GM18870 (cell line): ENCODE results near the gene CDHR5.

ENCODE experiments used
- ATAC-seq: cut with Tn5 transposase; IDR thresholded peaks from one replicate; pipeline ENCODE4 v1.9.1; 2021; ENCODE audit warnings: moderate library complexity; ENCODE audit not compliant: unreplicated experiment

The CDHR5 gene

DNA sequence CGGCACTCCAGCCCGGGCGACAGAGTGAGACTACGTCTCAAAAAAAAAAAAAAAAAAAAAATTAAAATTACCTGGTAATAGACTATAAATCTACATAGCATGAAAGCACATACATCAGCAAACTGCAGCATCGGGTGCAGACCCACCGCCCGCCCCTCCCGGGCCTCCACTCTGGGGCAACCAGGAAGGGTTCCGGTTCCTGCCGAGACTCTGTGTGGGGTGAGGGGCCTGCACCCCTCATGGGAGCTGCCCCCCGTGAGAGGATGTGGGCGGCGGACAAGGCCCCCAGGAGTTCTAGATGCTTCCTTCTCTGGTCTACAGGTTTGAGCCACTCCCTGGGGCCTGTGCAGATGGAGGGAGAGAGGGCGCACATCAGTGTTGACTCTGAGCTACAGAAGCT, 21.5 kb upstream of the CDHR5 start:
- ATAC-seq: no peak

DNA sequence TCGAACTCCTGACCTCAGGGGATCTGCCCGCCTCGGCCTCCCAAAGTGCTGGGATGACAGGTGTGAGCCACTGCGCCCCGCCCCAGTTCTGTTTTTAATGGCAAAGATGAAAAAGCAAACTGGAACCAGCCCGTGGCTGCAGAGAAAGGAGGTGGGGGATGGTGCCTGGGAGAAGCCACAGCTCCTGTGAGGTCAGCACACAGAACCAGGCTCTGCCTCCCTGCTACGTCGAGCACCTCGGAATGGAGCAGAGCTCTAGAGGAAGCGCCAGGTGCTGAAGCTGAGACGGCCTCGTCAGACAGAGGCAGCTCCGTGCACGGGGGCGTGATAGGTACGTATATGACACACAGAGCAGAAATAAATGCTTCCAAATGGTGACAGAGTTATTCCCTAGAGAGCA, 20.8 kb upstream of the CDHR5 start:
- ATAC-seq: no peak

- ATAC-seq: no peak
Observed at GRCh38 chr11:643849-644738, 19.3 kb upstream of the CDHR5 start.

- no peak for ATAC-seq
Observed at GRCh38 chr11:643366-643765, 18.6 kb upstream of the CDHR5 start.

- ATAC-seq: no peak
Observed at GRCh38 chr11:641806-642370, 17.1 kb upstream of the CDHR5 start.

- ATAC-seq: no peak
Observed at GRCh38 chr11:640021-640706, 15.4 kb upstream of the CDHR5 start.

DNA sequence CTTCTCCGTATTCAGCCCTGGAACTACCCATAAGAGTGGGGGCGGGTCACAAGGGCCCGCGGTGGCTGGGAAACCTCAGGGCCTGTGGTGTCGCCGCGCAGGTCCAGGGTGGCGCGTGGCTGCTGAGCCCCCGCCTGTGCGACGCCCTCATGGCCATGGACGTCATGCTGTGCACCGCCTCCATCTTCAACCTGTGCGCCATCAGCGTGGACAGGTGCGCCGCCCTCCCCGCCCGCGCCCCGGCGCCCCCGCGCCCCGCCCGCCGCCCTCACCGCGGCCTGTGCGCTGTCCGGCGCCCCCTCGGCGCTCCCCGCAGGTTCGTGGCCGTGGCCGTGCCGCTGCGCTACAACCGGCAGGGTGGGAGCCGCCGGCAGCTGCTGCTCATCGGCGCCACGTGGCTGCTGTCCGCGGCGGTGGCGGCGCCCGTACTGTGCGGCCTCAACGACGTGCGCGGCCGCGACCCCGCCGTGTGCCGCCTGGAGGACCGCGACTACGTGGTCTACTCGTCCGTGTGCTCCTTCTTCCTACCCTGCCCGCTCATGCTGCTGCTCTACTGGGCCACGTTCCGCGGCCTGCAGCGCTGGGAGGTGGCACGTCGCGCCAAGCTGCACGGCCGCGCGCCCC, 14.7 kb upstream of the CDHR5 start:
- ATAC-seq: no peak

DNA sequence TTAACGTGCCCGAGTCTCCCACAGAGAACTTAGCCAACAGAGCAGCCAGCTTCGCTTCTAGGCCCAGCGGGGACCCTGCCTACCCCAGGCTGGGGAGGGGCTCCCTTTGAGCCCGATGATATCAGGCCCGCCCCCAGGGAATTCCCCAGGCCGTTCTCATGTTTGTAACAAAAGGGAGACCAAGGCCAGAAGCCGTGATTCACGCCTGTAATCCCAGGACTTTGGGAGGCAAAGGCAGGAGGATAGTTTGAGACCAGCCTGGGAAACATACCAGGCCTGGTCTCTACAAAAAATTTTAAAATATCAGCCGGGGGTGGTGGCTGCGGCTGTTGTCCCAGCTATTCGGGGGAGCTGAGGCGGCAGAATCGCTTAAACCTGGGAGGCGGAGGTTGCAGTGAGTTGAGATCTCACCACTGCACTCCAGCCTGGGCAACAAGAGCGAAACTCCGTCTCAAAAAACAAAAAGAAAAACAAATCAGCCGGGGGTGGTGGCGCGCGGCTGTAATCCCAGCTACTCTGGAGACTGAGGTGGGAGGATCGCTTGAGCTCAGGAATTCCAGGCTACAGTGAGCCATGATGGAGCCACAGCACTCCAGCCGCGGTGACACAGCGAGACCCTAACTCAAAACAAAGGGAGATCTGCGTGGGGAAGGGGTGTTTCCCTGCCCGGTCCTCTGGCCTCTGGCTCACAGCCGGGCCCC, 14.0 kb upstream of the CDHR5 start:
- ATAC-seq: no peak

GRCh38 chr11:637593-638521, 13.1 kb upstream of the CDHR5 start:
- ATAC-seq: no peak

- no peak for ATAC-seq
Observed at GRCh38 chr11:637333-637592, 12.5 kb upstream of the CDHR5 start.

GRCh38 chr11:636511-637332, 12.0 kb upstream of the CDHR5 start, which contains the start of gene DRD4:
Gene DRD4, plus strand, starts transcription at chr11:637269. Its CDS starts 36 bp downstream, at chr11:637305.
- no peak for ATAC-seq

DNA sequence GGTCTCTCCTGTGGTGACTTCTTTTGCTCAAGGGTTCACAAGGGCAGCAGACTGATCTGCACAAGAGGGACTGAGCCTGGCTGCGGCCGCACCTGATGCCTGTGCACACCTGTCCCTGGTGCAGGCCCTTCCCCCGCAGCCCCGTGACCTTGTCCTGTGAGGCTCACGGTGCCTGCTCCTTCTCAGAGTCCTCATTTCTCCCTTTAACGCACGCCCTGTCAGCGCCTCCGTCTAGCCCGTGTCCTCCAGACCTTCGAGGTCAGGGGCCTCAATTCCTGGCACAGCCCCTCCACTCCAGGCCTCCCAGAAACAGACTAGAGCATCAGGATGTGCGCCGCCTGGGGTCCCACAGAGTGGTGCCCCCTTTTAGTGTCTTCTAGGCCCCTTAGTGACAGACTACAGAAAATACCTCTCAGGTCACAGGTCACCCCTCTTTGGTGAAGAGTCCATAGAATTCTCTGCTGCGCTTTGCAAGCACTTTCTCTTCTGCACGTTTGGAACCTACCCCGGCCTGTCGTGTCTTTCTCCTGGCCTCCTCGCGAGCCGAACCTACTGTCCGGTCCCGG, 11.3 kb upstream of the CDHR5 start:
- no peak for ATAC-seq

- no peak for ATAC-seq
Observed at GRCh38 chr11:630871-631270, 6.1 kb upstream of the CDHR5 start.

DNA sequence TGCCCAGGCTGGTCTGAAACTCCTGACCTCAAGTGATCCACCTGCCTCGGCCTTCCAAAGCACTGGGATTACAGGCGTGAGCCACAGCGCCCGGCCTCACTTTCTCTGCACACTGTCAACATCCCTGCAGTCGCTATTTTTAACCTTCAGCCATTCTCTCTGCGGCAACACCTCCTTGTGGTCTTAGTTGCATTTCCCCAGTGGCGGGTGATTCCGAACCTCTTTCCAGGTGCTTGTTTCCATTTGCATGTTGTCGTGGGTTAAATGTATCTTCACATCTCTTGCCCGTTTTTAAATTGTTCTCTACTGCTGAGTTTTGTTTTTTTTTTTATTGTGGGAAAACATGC, 4.5 kb upstream of the CDHR5 start:
- ATAC-seq: no peak

DNA sequence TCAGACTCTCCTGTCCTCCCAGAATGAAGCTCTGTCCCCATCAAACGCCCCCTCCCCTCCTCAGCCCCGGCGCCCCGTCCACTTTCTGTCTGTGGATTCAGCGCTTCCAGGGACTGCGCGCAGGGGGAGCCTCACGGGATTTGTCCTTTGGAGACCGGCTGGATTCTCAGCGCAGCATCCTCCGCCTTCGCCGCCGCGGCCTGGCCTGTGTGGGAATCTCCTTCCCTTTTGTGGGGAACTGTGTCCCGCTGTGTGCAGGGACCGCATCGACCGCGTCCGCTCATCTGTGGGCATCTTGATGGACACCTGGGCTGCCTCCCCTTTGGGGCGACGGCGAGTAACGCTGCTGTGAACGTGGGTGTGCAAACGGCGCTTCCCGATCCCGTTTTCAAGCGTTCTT, 3.3 kb upstream of the CDHR5 start:
- ATAC-seq: no peak

- no peak for ATAC-seq
Observed at GRCh38 chr11:627308-627576, 2.5 kb upstream of the CDHR5 start.

DNA sequence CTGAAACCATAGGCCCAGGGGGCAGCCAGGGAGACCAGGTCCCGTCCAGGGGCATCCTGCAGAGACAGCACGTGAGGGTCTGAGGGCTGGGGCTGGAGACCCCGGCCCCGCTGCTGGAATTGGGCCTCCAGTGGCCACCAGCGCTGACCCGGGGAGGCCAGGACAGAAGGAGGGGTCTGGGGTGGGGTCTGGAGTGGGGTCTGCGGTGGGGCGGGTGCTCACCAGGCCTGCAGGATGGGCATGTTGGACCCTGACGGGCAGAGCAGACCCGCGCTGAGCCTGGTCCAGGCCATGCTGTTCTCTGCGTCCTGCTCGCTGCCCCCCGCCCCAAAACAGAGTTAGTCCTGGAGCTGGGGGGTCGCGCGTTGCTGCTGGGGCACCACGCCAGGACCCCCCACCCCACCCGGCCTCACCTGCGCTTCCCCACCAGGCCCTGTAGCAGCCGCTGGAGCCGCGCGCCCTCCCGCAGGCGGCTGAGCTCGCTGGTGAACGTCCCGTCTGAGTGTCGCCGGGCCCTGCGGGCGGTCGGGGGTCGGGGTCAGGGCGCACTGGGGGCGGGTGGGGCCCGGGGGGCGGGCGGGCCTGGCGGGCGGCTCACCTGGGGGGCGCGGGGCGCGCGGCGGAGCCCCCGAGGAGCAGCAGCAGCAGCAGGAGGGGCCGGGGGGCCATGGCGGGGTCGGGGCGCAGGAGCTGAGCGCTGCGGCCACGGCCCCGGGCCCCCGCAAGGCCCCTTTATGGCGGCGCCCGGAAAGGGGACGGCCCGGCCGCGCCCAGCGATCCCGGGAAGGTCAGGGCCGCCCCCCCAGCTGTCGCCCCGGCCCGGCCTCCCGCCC, 1.9 kb upstream of the CDHR5 start, which contains the start of gene SCT:
SCT (minus strand) TSS at position 707 of the 833 bp plus-strand sequence; CDS start at position 669, 38 bp downstream.
- ATAC-seq: no peak

GRCh38 chr11:625636-626268, 997 bp upstream of the CDHR5 start:
- ATAC-seq: no peak
